HepG2 (cell line): ENCODE results near the gene RAB43. TPM values are rescaled to one million over a fixed set of nuclear protein-coding genes. Genes with fewer than 3 reads are reported as not detected.

Experiments used
- AGO2 ChIP-seq: fragments of 200-400 bp; formaldehyde crosslinking; optimal IDR thresholded peaks from 2 replicates; pipeline ENCODE3; 2017; ENCODE audit warnings: mild to moderate bottlenecking, low read depth, low read length, moderate library complexity
- AKAP8 ChIP-seq: sonication (generic); formaldehyde crosslinking; IDR thresholded peaks from 2 replicates; pipeline ENCODE4 v1.5.1; 2020; ENCODE audit warnings: mild to moderate bottlenecking, missing genetic modification reagents
- ARNT2 ChIP-seq: sonication (generic); formaldehyde crosslinking; IDR thresholded peaks from 2 replicates; pipeline ENCODE4 v1.8.0; 2022; ENCODE audit warnings: mild to moderate bottlenecking, low read depth, missing genetic modification reagents, moderate library complexity
- DMTF1 ChIP-seq: sonication (generic); formaldehyde crosslinking; IDR thresholded peaks from 2 replicates; pipeline ENCODE4 v1.4.0; 2020; ENCODE audit warnings: mild to moderate bottlenecking, missing genetic modification reagents
- ETV5 ChIP-seq: IDR thresholded peaks from 2 replicates; pipeline ENCODE4 v1.6.1; 2018; ENCODE audit warnings: missing biosample characterization, missing genetic modification reagents, inconsistent platforms, borderline replicate concordance
- JUN ChIP-seq: sonication (generic); formaldehyde crosslinking; IDR thresholded peaks from 2 replicates; pipeline ENCODE4 v1.4.0; 2020; ENCODE audit warnings: mild to moderate bottlenecking, missing genetic modification reagents
- NCOA2 ChIP-seq: sonication (generic); formaldehyde crosslinking; IDR thresholded peaks from 2 replicates; pipeline ENCODE4 v1.8.0; 2022; ENCODE audit warnings: inconsistent platforms
- NR3C1 ChIP-seq: sonication (generic); formaldehyde crosslinking; IDR thresholded peaks from 2 replicates; pipeline ENCODE4 v1.4.0; 2020; ENCODE audit warnings: missing genetic modification reagents
- PAF1 ChIP-seq: IDR thresholded peaks from 2 replicates; pipeline ENCODE4 v1.6.1; 2016; ENCODE audit warnings: missing genetic modification reagents, missing compliant biosample characterization
- PCBP1 ChIP-seq: fragments of 200-400 bp; formaldehyde crosslinking; IDR thresholded peaks from 2 replicates; pipeline ENCODE4 v1.6.1; 2017; ENCODE audit warnings: mild to moderate bottlenecking, low read depth, low read length, borderline replicate concordance
- PHF20 ChIP-seq: sonication (generic); formaldehyde crosslinking; IDR thresholded peaks from 2 replicates; pipeline ENCODE4 v1.5.0; 2020; ENCODE audit warnings: mild to moderate bottlenecking, missing genetic modification reagents
- TFE3 ChIP-seq: IDR thresholded peaks from 2 replicates; pipeline ENCODE4 v1.6.1; 2016
- YY1 ChIP-seq: IDR thresholded peaks from 2 replicates; pipeline ENCODE4 v1.6.1; 2011; ENCODE audit warnings: low read length, low read depth, moderate library complexity, mild to moderate bottlenecking; ENCODE audit not compliant: insufficient read depth, insufficient replicate concordance
- ZBTB14 ChIP-seq: sonication (generic); formaldehyde crosslinking; IDR thresholded peaks from 2 replicates; pipeline ENCODE4 v1.4.0; 2020; ENCODE audit warnings: missing genetic modification reagents
- ZBTB39 ChIP-seq: sonication (generic); formaldehyde crosslinking; IDR thresholded peaks from 2 replicates; pipeline ENCODE4 v1.5.0; 2020; ENCODE audit warnings: missing genetic modification reagents
- ZNF235 ChIP-seq: sonication (generic); formaldehyde crosslinking; IDR thresholded peaks from 2 replicates; pipeline ENCODE4 v1.8.1; 2023; ENCODE audit warnings: mild to moderate bottlenecking, missing genetic modification reagents, borderline replicate concordance
- ZNF576 ChIP-seq: sonication (generic); formaldehyde crosslinking; IDR thresholded peaks from 2 replicates; pipeline ENCODE4 v1.4.0; 2020; ENCODE audit warnings: mild to moderate bottlenecking, missing genetic modification reagents
- polyA plus RNA-seq, 8 experiments: library from polyadenylated mRNA; depleted of rRNA in 3 of 8; stranded (reverse) in 7 of 8; unstranded in 1 of 8; fragments of >200 nt; fragmentation: Illumina TruSeq in 4 of 8; extraction: Trizol in 4 of 8; gene quantifications; 2 replicates each; pipeline versions ENCODE4 v1.2.1 to v1.2.3, GENCODE V29; 2011 to 2016; ENCODE audit warnings: low read depth in 4 of 8, missing spikeins in 1 of 8, mixed read lengths in 1 of 8; ENCODE audit not compliant: insufficient read depth in 1 of 8
- total RNA-seq, 5 experiments: library from RNA; depleted of rRNA; stranded (reverse); fragments of >200 nt; fragmentation: Illumina TruSeq; extraction: Trizol; gene quantifications; 2 replicates each; pipeline ENCODE4 v1.2.3, GENCODE V29; 2016; ENCODE audit warnings: low read depth in 1 of 5

The RAB43 gene
- total and polyA plus RNA-seq, 2 of the 13 experiments (the other 11 are each of a cell fraction or from before 2014, with no cell fraction given): 11.8 to 18.4 TPM

- no peak for TF ChIP-seq DMTF1
- TF ChIP-seq NCOA2 (CRISPR knock-in tag): 0 out of 2 replicates have a peak, but pooled peaks have one; percentile 38
- TF ChIP-seq AGO2: no peak
- TF ChIP-seq YY1: peak; percentile 54
- TF ChIP-seq ZNF235 (CRISPR knock-in tag): no peak
- no peak for TF ChIP-seq ARNT2
- no peak for TF ChIP-seq NR3C1 (CRISPR knock-in tag)
- no peak for TF ChIP-seq PCBP1
- 0 out of 2 replicates have a peak, but pooled peaks have one; percentile 22 for TF ChIP-seq TFE3 (CRISPR knock-in tag)
- TF ChIP-seq JUN (CRISPR knock-in tag): no peak
- TF ChIP-seq ZNF576 (CRISPR knock-in tag): no peak
- TF ChIP-seq ZBTB39 (CRISPR knock-in tag): no peak
- no peak for TF ChIP-seq PHF20
- TF ChIP-seq PAF1: no peak
- peak; percentile 58; the same call in 1 of the 2 replicates for TF ChIP-seq ETV5 (CRISPR knock-in tag)
- no peak for TF ChIP-seq ZBTB14 (CRISPR knock-in tag)
- no peak for TF ChIP-seq AKAP8 (CRISPR knock-in tag)
Measured at GRCh38 chr3:129123314-129124060, 1.9 kb upstream of the RAB43 start (continued).
